ENCODE data around the gene KCNMA1.

Gene KCNMA1

GRCh38 chr10:76903387-76903945 lies 734.1 kb downstream of the KCNMA1 start:
- no peak for DNase-seq (ENCODE audit: low read depth in 2 of 2)

- DNase-seq (ENCODE audit: low read depth in 2 of 2) = no peak
These were observed 734.7 kb downstream of the KCNMA1 start for GRCh38 chr10:76902949-76903348.

- no peak for DNase-seq (ENCODE audit: low read depth in 2 of 2)
These were observed 735.9 kb downstream of the KCNMA1 start for GRCh38 chr10:76901701-76902100.

- peak; percentile 69 to 72 for DNase-seq (ENCODE audit: low read depth in 2 of 2)
These were observed 738.1 kb downstream of the KCNMA1 start for GRCh38 chr10:76899490-76899889.

- no peak for DNase-seq (ENCODE audit: low read depth in 2 of 2)
These were observed 744.7 kb downstream of the KCNMA1 start for GRCh38 chr10:76892766-76893479.

- no peak for DNase-seq (ENCODE audit: low read depth in 2 of 2)
These were observed 750.2 kb downstream of the KCNMA1 start for GRCh38 chr10:76887223-76888010.

GRCh38 chr10:76885816-76886215 lies 751.8 kb downstream of the KCNMA1 start:
- DNase-seq (ENCODE audit: low read depth in 2 of 2) = no peak

- no peak for DNase-seq (ENCODE audit: low read depth in 2 of 2)
These were observed 752.8 kb downstream of the KCNMA1 start for GRCh38 chr10:76884673-76885275.

GRCh38 chr10:76883596-76883995 lies 754.0 kb downstream of the KCNMA1 start:
- DNase-seq (ENCODE audit: low read depth in 2 of 2) = no peak

GRCh38 chr10:76882796-76883195 lies 754.8 kb downstream of the KCNMA1 start:
- DNase-seq (ENCODE audit: low read depth in 2 of 2) = no peak

- no peak for DNase-seq (ENCODE audit: low read depth in 2 of 2)
These were observed 755.4 kb downstream of the KCNMA1 start for GRCh38 chr10:76882245-76882644.

GRCh38 chr10:76881477-76882220 lies 756.0 kb downstream of the KCNMA1 start:
- no peak for DNase-seq (ENCODE audit: low read depth in 2 of 2)

- no peak for DNase-seq (ENCODE audit: low read depth in 2 of 2)
These were observed 756.7 kb downstream of the KCNMA1 start for GRCh38 chr10:76880931-76881330.

- DNase-seq (ENCODE audit: low read depth in 2 of 2) = no peak
These were observed 758.3 kb downstream of the KCNMA1 start for GRCh38 chr10:76879116-76879913.

- DNase-seq (ENCODE audit: low read depth in 2 of 2) = no peak
These were observed 759.1 kb downstream of the KCNMA1 start for GRCh38 chr10:76878514-76878913.

- DNase-seq (ENCODE audit: low read depth in 2 of 2) = no peak
These were observed 762.7 kb downstream of the KCNMA1 start for GRCh38 chr10:76874896-76875295.

- DNase-seq (ENCODE audit: low read depth in 2 of 2) = peak in 1 of 2 experiments; percentile 3
These were observed 763.4 kb downstream of the KCNMA1 start for GRCh38 chr10:76874176-76874575.

GRCh38 chr10:76871697-76872295 lies 765.8 kb downstream of the KCNMA1 start:
- no peak for DNase-seq (ENCODE audit: low read depth in 2 of 2)

GRCh38 chr10:76869931-76870330 lies 767.7 kb downstream of the KCNMA1 start:
- peak; percentile 12 to 26 for DNase-seq (ENCODE audit: low read depth in 2 of 2)

Measured in fibroblast of skin of left quadriceps (primary cell).